ENCODE measurements around the gene PLAC1.

- TF ChIP-seq, protein P1, sequence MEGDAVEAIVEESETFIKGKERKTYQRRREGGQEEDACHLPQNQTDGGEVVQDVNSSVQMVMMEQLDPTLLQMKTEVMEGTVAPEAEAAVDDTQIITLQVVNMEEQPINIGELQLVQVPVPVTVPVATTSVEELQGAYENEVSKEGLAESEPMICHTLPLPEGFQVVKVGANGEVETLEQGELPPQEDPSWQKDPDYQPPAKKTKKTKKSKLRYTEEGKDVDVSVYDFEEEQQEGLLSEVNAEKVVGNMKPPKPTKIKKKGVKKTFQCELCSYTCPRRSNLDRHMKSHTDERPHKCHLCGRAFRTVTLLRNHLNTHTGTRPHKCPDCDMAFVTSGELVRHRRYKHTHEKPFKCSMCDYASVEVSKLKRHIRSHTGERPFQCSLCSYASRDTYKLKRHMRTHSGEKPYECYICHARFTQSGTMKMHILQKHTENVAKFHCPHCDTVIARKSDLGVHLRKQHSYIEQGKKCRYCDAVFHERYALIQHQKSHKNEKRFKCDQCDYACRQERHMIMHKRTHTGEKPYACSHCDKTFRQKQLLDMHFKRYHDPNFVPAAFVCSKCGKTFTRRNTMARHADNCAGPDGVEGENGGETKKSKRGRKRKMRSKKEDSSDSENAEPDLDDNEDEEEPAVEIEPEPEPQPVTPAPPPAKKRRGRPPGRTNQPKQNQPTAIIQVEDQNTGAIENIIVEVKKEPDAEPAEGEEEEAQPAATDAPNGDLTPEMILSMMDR (IDR thresholded peaks at IDR 0.05) = no peak
- no peak for TF ChIP-seq POLR2A (IDR thresholded peaks at IDR 0.05)
These were observed 5.9 kb upstream of the PLAC1 start for GRCh38 chrX:134664202-134664601.

Data from uterus (tissue), 2 donors.